Gastroesophageal sphincter (tissue), 4 donors: ENCODE measurements around the gene JARID2. TPM values are rescaled to one million over a fixed set of nuclear protein-coding genes. Genes with fewer than 3 reads are reported as not detected.

ENCODE experiments used
- ATAC-seq: fragments of 150-250 bp; one replicate; pipeline ENCODE4 v1.9.1; 2016; ENCODE audit warnings: mild to moderate bottlenecking, moderate library complexity
- H3K27ac ChIP-seq, 4 donors: fragments of 200-600 bp; sonication (generic) in 3 of 4; 1 replicate in 3 of 4; 2 replicates in 1 of 4; pipeline ENCODE4 v1.5.1; 2016 to 2019
- H3K27me3 ChIP-seq: fragments of 200-600 bp; sonication (generic); one replicate; pipeline ENCODE4 v1.5.1; 2019
- H3K36me3 ChIP-seq, 2 donors: fragments of 200-600 bp; sonication (generic); one replicate each; pipeline ENCODE4 v1.5.1; 2019; ENCODE audit warnings: control low read depth in 1 of 2
- H3K4me1 ChIP-seq, 3 donors: fragments of 200-600 bp; sonication (generic); 1 replicate in 2 of 3; 2 replicates in 1 of 3; pipeline ENCODE4 v1.5.1; 2016 to 2019; ENCODE audit warnings: control low read depth in 2 of 3
- H3K4me3 ChIP-seq, 2 donors: fragments of 200-600 bp; sonication (generic); one replicate each; pipeline ENCODE4 v1.5.1; 2019; ENCODE audit warnings: mild to moderate bottlenecking in 1 of 2, moderate library complexity in 1 of 2
- H3K9me3 ChIP-seq, 3 donors: fragments of 200-600 bp; sonication (generic); one replicate each; pipeline ENCODE4 v1.5.1; 2017 to 2019; ENCODE audit warnings: control low read depth in 2 of 3
- EP300 ChIP-seq: sonication (generic); formaldehyde crosslinking; IDR thresholded peaks from one replicate; pipeline ENCODE4 v1.6.1; 2017; ENCODE audit warnings: antibody characterized with exemption, mild to moderate bottlenecking
- POLR2A ChIP-seq, 2 donors: fragments of 450-650 bp; IDR thresholded peaks; one replicate each; pipeline ENCODE4 v1.6.1; 2017; ENCODE audit warnings: antibody characterized with exemption in 2 of 2, mild to moderate bottlenecking in 2 of 2, moderate library complexity in 1 of 2
- POLR2AphosphoS5 ChIP-seq: sonication (generic); formaldehyde crosslinking; IDR thresholded peaks from one replicate; pipeline ENCODE4 v1.6.1; 2017; ENCODE audit warnings: antibody characterized with exemption
- WGBS, 2 donors: methylation state at CpG; one replicate each; pipeline ENCODE4 v1.1.5; 2018; ENCODE audit warnings: low coverage in 1 of 2; 5-methylcytosine and 5-hydroxymethylcytosine counted together
- total RNA-seq, 4 donors: library from RNA; depleted of rRNA; stranded (reverse); fragments of >200 nt; gene quantifications; one replicate each; pipeline ENCODE4 v1.1.0, GENCODE V29; 2016
- TF ChIP-seq, protein P1 (sequence below), 4 experiments: fragments of 200-600 bp in 2 of 4; fragments of 450-650 bp in 2 of 4; sonication (generic) in 1 of 4; IDR thresholded peaks; one replicate each; pipeline ENCODE4 v1.5.1; 2017 to 2019; ENCODE audit warnings: antibody characterized with exemption in 4 of 4, mild to moderate bottlenecking in 2 of 4, moderate library complexity in 2 of 4

The JARID2 gene
- total RNA-seq, 4 donors from 2014 or later = 6.8 to 12.3 (median 8.5) TPM

- TF ChIP-seq EP300 (no peak), POLR2AphosphoS5 (no peak), POLR2A (IDR thresholded peaks at IDR 0.05) (no peak)
- TF ChIP-seq, protein P1, sequence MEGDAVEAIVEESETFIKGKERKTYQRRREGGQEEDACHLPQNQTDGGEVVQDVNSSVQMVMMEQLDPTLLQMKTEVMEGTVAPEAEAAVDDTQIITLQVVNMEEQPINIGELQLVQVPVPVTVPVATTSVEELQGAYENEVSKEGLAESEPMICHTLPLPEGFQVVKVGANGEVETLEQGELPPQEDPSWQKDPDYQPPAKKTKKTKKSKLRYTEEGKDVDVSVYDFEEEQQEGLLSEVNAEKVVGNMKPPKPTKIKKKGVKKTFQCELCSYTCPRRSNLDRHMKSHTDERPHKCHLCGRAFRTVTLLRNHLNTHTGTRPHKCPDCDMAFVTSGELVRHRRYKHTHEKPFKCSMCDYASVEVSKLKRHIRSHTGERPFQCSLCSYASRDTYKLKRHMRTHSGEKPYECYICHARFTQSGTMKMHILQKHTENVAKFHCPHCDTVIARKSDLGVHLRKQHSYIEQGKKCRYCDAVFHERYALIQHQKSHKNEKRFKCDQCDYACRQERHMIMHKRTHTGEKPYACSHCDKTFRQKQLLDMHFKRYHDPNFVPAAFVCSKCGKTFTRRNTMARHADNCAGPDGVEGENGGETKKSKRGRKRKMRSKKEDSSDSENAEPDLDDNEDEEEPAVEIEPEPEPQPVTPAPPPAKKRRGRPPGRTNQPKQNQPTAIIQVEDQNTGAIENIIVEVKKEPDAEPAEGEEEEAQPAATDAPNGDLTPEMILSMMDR (IDR thresholded peaks at IDR 0.05) = no peak
These were observed 12.9 kb upstream of the JARID2 start for GRCh38 chr6:15232836-15233510.

DNA sequence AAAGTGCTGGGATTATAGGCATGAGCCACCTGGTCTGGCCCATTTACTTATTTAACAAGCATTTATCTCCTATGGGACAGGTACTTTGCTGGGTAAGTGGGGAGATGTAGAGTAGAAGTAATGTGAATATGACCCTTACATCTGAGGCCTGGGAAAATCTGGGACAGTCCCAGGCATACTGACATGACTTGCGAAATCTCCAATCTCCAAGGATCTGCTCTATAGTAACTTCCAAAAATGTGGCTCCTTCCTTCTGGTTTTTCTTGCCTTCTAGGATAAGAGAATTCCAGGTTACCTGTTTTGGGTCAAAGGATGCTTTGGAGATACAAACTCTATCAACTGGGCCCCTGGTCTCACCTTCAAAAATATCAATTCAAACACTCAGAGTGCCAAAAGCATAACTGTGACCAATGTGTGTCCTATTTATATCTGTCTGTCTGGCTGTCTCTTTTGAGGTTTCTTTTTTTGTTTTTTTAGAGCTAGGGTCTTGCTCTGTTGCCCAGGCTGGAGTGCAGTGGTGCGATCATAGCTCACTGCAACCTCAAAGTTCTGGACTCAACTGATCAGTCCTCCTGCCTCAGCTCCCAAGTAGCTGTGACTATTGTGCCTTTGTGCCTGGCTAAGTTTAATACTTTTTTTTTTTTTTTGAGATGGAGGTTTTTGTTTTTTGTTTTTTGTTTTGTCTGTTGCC is 11.7 kb upstream of the JARID2 start:
- no peaks in the 10 kb centered on the region for H3K36me3 ChIP-seq
- peaks cover 0 to 3% (median 1%) of the 10 kb centered on the region in 3 donors for H3K4me1 ChIP-seq
- H3K4me3 ChIP-seq = no peak overlapping the region
- H3K27ac ChIP-seq = no peak overlapping the region
- 87 to 100% methylated on average over 2 of the region's 2 CpGs for WGBS, 2 donors
- H3K27me3 ChIP-seq = no peaks in the 10 kb centered on the region
- TF ChIP-seq EP300 = no peak
- TF ChIP-seq, protein P1 (IDR thresholded peaks at IDR 0.05) = no peak
- TF ChIP-seq POLR2AphosphoS5 = no peak
- no peak for TF ChIP-seq POLR2A (IDR thresholded peaks at IDR 0.05)
- H3K9me3 ChIP-seq = no peaks in the 10 kb centered on the region
- no peak for ATAC-seq

More at GRCh38 chr6:15232836-15233510, 12.9 kb upstream of the JARID2 start:
- Histone ChIP-seq H3K4me3 (no peak overlapping the region), H3K36me3 (no peaks in the 10 kb centered on the region), H3K27me3 (no peaks in the 10 kb centered on the region), H3K27ac (no peak overlapping the region), H3K4me1 (no peaks in the 10 kb centered on the region), H3K9me3 (no peaks in the 10 kb centered on the region)
- no peak for ATAC-seq
- WGBS, 2 donors = 84 to 92% methylated on average over 5 to 6 of the region's 7 CpGs

- WGBS, 2 donors = 7 to 13% methylated on average over 5 of the region's 5 CpGs
- Histone ChIP-seq H3K4me3 (no peak overlapping the region), H3K9me3 (no peaks in the 10 kb centered on the region), H3K27ac (peak overlapping the region in 2 of 4 donors; percentile 21 to 22), H3K36me3 (no peaks in the 10 kb centered on the region), H3K4me1 (peaks cover 0 to 28% (median 8%) of the 10 kb centered on the region in 3 donors), H3K27me3 (no peaks in the 10 kb centered on the region)
- ATAC-seq = no peak
- TF ChIP-seq, protein P1 (IDR thresholded peaks at IDR 0.05) = peak in 1 of 4 experiments; percentile 3
- no peak for TF ChIP-seq POLR2A (IDR thresholded peaks at IDR 0.05)
These were observed 6.1 kb upstream of the JARID2 start for GRCh38 chr6:15239616-15240364.

GRCh38 chr6:15242503-15242902 is 3.4 kb upstream of the JARID2 start:
- no peaks in the 10 kb centered on the region for H3K27me3 ChIP-seq
- no peaks in the 10 kb centered on the region for H3K36me3 ChIP-seq
- H3K4me1 ChIP-seq = peaks cover 0 to 38% (median 8%) of the 10 kb centered on the region in 3 donors
- 58 to 74% methylated on average over 2 of the region's 2 CpGs for WGBS, 2 donors
- no peak overlapping the region for H3K4me3 ChIP-seq
- TF ChIP-seq, protein P1 (IDR thresholded peaks at IDR 0.05) = no peak
- TF ChIP-seq POLR2A (IDR thresholded peaks at IDR 0.05) = no peak
- TF ChIP-seq POLR2AphosphoS5 = no peak
- no peak for TF ChIP-seq EP300
- ATAC-seq = no peak
- no peak overlapping the region for H3K27ac ChIP-seq
- no peaks in the 10 kb centered on the region for H3K9me3 ChIP-seq
